A549 (cell line): ENCODE measurements around the gene NFYC. TPM values are rescaled to one million over a fixed set of nuclear protein-coding genes. Genes with fewer than 3 reads are reported as not detected.

Source experiments
- ATAC-seq, 2 experiments: fragments of 200-7000 bp in 1 of 2; fragments of >200 bp in 1 of 2; cut with Nextera tagmentation in 1 of 2; cut with Tn5 transposase in 1 of 2; 3 replicates each; pipeline versions ENCODE4 v1.8.0 to v1.9.1; 2018 to 2020; ENCODE audit warnings: mild to moderate bottlenecking in 1 of 2, moderate library complexity in 1 of 2
- CTCF ChIA-PET: fragments of 300-600 bp; sonication (Branson Sonifier 250); formaldehyde crosslinking; extraction: SDS; loops from one replicate; lab custom pipeline; 2021; ENCODE audit warnings: antibody characterized with exemption, inconsistent platforms; lab: Yijun Ruan, JAX
- POLR2A ChIA-PET: fragments of 350-600 bp; formaldehyde crosslinking; extraction: SDS; loops from one replicate; lab custom pipeline; 2021; ENCODE audit warnings: antibody characterized with exemption, inconsistent platforms; lab: Yijun Ruan, JAX
- DNase-seq, 2 experiments: peaks; one replicate each; pipeline versions ENCODE4 v3.0.0 to v3.0.0-alpha.2; 2011 to 2016; ENCODE audit warnings: low read depth in 1 of 2, low spot score in 1 of 2
- FAIRE-seq: peaks from 2 replicates; lab custom pipeline; 2011; peaks lifted over from hg19 to GRCh38; lab: Jason Lieb, UNC
- H3K27ac ChIP-seq, 2 experiments: fragments of >200 bp; sonication (Bioruptor Twin); formaldehyde crosslinking; 3 replicates each; pipeline ENCODE4 v1.5.1; 2016 to 2017
- H3K4me1 ChIP-seq: fragments of >200 bp; sonication (Bioruptor Twin); formaldehyde crosslinking; 3 replicates; pipeline ENCODE4 v1.6.1; 2016
- H3K4me2 ChIP-seq: fragments of >200 bp; sonication (Bioruptor Twin); formaldehyde crosslinking; 3 replicates; pipeline ENCODE4 v1.6.1; 2016
- H3K4me3 ChIP-seq: fragments of >200 bp; sonication (Bioruptor Twin); formaldehyde crosslinking; 3 replicates; pipeline ENCODE4 v1.5.1; 2016
- H3K9me3 ChIP-seq: fragments of >200 bp; sonication (Bioruptor Twin); formaldehyde crosslinking; 3 replicates; pipeline ENCODE4 v1.6.1; 2016
- ATOH8 ChIP-seq: fragments of 250-450 bp; sonication (Bioruptor Pico); IDR thresholded peaks from 2 replicates; pipeline ENCODE4 v1.5.0; 2020; ENCODE audit warnings: low read depth, mild to moderate bottlenecking, moderate library complexity
- CBX8 ChIP-seq: fragments of 200-600 bp; sonication (generic); IDR thresholded peaks from 2 replicates; pipeline ENCODE4 v1.6.1; 2016
- CHD4 ChIP-seq: fragments of 200-600 bp; sonication (generic); IDR thresholded peaks from 2 replicates; pipeline ENCODE4 v1.6.1; 2016; ENCODE audit warnings: antibody characterized with exemption, mild to moderate bottlenecking, borderline replicate concordance
- CTCF ChIP-seq: fragments of >200 bp; sonication (Bioruptor Twin); formaldehyde crosslinking; IDR thresholded peaks from 3 replicates; pipeline ENCODE4 v1.5.1; 2016
- EHF ChIP-seq: fragments of 250-450 bp; sonication (Bioruptor Pico); IDR thresholded peaks from 2 replicates; pipeline ENCODE4 v1.5.0; 2020; ENCODE audit warnings: mild to moderate bottlenecking
- EHMT2 ChIP-seq: fragments of 200-600 bp; sonication (generic); IDR thresholded peaks from 2 replicates; pipeline ENCODE4 v1.6.1; 2016; ENCODE audit warnings: antibody characterized with exemption, low read depth, mild to moderate bottlenecking, moderate library complexity
- ELK1 ChIP-seq: fragments of 150-350 bp; IDR thresholded peaks from 2 replicates; pipeline ENCODE4 v1.6.1; 2014; ENCODE audit warnings: low read depth, mild to moderate bottlenecking, low read length
- HDAC2 ChIP-seq: fragments of 200-600 bp; sonication (generic); IDR thresholded peaks from 2 replicates; pipeline ENCODE4 v1.6.1; 2016
- HOXB13 ChIP-seq: fragments of 250-450 bp; sonication (Bioruptor Pico); IDR thresholded peaks from 2 replicates; pipeline ENCODE4 v1.5.0; 2020; ENCODE audit warnings: low read depth, mild to moderate bottlenecking, moderate library complexity
- HOXB5 ChIP-seq: fragments of 250-450 bp; sonication (Bioruptor Pico); IDR thresholded peaks from 2 replicates; pipeline ENCODE4 v1.5.0; 2020; ENCODE audit warnings: mild to moderate bottlenecking, moderate library complexity
- JUNB ChIP-seq: fragments of >200 bp; sonication (Bioruptor Twin); formaldehyde crosslinking; IDR thresholded peaks from 2 replicates; pipeline ENCODE4 v1.6.1; 2016
- KDM5A ChIP-seq: fragments of 200-600 bp; sonication (generic); IDR thresholded peaks from 2 replicates; pipeline ENCODE4 v1.6.1; 2016; ENCODE audit warnings: antibody characterized with exemption, mild to moderate bottlenecking
- MAZ ChIP-seq: fragments of 150-350 bp; IDR thresholded peaks from 2 replicates; pipeline ENCODE4 v1.6.1; 2014; ENCODE audit warnings: antibody characterized with exemption, low read depth, low read length, borderline replicate concordance
- NR3C1 ChIP-seq: fragments of >200 bp; sonication (Bioruptor Twin); formaldehyde crosslinking; IDR thresholded peaks from 3 replicates; pipeline ENCODE4 v1.6.1; 2017
- RCOR1 ChIP-seq: fragments of 150-350 bp; IDR thresholded peaks from 2 replicates; pipeline ENCODE4 v1.6.1; 2014; ENCODE audit warnings: antibody characterized with exemption, low read length, low read depth
- RNF2 ChIP-seq: fragments of 200-600 bp; sonication (generic); IDR thresholded peaks from 2 replicates; pipeline ENCODE4 v1.6.1; 2016; ENCODE audit warnings: low read depth, mild to moderate bottlenecking, antibody characterized with exemption, moderate library complexity, borderline replicate concordance
- SREBF2 ChIP-seq: fragments of 450-650 bp; IDR thresholded peaks from 2 replicates; pipeline ENCODE4 v1.6.1; 2014; ENCODE audit warnings: mild to moderate bottlenecking, moderate library complexity
- TFCP2L1 ChIP-seq: fragments of 250-450 bp; sonication (Bioruptor Pico); IDR thresholded peaks from 2 replicates; pipeline ENCODE4 v1.5.0; 2021; ENCODE audit warnings: mild to moderate bottlenecking
- TP53 ChIP-seq: fragments of 250-450 bp; sonication (Bioruptor Pico); IDR thresholded peaks from 2 replicates; pipeline ENCODE4 v1.5.0; 2021; ENCODE audit warnings: mild to moderate bottlenecking, moderate library complexity
- ZFP36 ChIP-seq: fragments of 450-650 bp; IDR thresholded peaks from 2 replicates; pipeline ENCODE4 v1.6.1; 2014; ENCODE audit warnings: borderline replicate concordance; ENCODE audit not compliant: partially characterized antibody
- WGBS: methylation state at CpG from one replicate; pipeline ENCODE4 v1.1.6; 2017; ENCODE audit errors: missing lambda C conversion rate; 5-methylcytosine and 5-hydroxymethylcytosine counted together
- polyA plus RNA-seq, 4 experiments: library from polyadenylated mRNA; depleted of rRNA in 3 of 4; stranded (reverse); fragments of >200 nt; fragmentation: RNase III in 1 of 4; extraction: RNeasy Plus Mini Kit Qiagen cat#74134 plus additional on column Dnase treatment in 1 of 4; gene quantifications; 2 replicates in 3 of 4; 3 replicates in 1 of 4; pipeline ENCODE4 v1.2.3, GENCODE V29; 2011 to 2017
- TF ChIP-seq, protein P1 (sequence below): fragments of >200 bp; sonication (Bioruptor Twin); formaldehyde crosslinking; IDR thresholded peaks from 3 replicates; pipeline ENCODE4 v1.6.1; 2016
- TF ChIP-seq, protein P2 (sequence below): fragments of 200-600 bp; sonication (generic); IDR thresholded peaks from 2 replicates; pipeline ENCODE4 v1.6.1; 2016; ENCODE audit warnings: antibody characterized with exemption, mild to moderate bottlenecking, moderate library complexity
- TF ChIP-seq, protein P3 (sequence below): fragments of >200 bp; sonication (Bioruptor Twin); formaldehyde crosslinking; IDR thresholded peaks from 2 replicates; pipeline ENCODE4 v1.6.1; 2016

Gene NFYC
- polyA plus RNA-seq, 2 of the 4 experiments (the other 2 are of a cell fraction), result 35.1 to 43.4 TPM

- WGBS, result 86% methylated on average over 8 of the region's 8 CpGs
- no peak for DNase-seq
- no peak for ATAC-seq
- no peak overlapping the region for H3K4me2 ChIP-seq
- no peaks in the 10 kb centered on the region for H3K9me3 ChIP-seq
- POLR2A ChIA-PET, result no interaction called here
- no peak overlapping the region for H3K27ac ChIP-seq
- H3K4me1 ChIP-seq, result peaks cover 22% of the 10 kb centered on the region
- no peak for TF ChIP-seq RNF2
- TF ChIP-seq, protein P1, sequence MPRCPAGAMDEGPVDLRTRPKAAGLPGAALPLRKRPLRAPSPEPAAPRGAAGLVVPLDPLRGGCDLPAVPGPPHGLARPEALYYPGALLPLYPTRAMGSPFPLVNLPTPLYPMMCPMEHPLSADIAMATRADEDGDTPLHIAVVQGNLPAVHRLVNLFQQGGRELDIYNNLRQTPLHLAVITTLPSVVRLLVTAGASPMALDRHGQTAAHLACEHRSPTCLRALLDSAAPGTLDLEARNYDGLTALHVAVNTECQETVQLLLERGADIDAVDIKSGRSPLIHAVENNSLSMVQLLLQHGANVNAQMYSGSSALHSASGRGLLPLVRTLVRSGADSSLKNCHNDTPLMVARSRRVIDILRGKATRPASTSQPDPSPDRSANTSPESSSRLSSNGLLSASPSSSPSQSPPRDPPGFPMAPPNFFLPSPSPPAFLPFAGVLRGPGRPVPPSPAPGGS, result no peak
- no peak for TF ChIP-seq SREBF2
- no peak for TF ChIP-seq EHF (CRISPR knock-in tag)
- no peak for TF ChIP-seq RCOR1
- TF ChIP-seq JUNB, result no peak
- TF ChIP-seq CBX8, result no peak
- TF ChIP-seq EHMT2, result no peak
- no peak for TF ChIP-seq HDAC2
- TF ChIP-seq MAZ, result no peak
- TF ChIP-seq TFCP2L1 (CRISPR knock-in tag), result no peak
- TF ChIP-seq KDM5A, result no peak
- TF ChIP-seq ELK1, result no peak
- no peak for TF ChIP-seq CHD4
- TF ChIP-seq ATOH8 (CRISPR knock-in tag), result no peak
- TF ChIP-seq NR3C1, result no peak
- TF ChIP-seq, protein P2, sequence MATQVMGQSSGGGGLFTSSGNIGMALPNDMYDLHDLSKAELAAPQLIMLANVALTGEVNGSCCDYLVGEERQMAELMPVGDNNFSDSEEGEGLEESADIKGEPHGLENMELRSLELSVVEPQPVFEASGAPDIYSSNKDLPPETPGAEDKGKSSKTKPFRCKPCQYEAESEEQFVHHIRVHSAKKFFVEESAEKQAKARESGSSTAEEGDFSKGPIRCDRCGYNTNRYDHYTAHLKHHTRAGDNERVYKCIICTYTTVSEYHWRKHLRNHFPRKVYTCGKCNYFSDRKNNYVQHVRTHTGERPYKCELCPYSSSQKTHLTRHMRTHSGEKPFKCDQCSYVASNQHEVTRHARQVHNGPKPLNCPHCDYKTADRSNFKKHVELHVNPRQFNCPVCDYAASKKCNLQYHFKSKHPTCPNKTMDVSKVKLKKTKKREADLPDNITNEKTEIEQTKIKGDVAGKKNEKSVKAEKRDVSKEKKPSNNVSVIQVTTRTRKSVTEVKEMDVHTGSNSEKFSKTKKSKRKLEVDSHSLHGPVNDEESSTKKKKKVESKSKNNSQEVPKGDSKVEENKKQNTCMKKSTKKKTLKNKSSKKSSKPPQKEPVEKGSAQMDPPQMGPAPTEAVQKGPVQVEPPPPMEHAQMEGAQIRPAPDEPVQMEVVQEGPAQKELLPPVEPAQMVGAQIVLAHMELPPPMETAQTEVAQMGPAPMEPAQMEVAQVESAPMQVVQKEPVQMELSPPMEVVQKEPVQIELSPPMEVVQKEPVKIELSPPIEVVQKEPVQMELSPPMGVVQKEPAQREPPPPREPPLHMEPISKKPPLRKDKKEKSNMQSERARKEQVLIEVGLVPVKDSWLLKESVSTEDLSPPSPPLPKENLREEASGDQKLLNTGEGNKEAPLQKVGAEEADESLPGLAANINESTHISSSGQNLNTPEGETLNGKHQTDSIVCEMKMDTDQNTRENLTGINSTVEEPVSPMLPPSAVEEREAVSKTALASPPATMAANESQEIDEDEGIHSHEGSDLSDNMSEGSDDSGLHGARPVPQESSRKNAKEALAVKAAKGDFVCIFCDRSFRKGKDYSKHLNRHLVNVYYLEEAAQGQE, result no peak
- FAIRE-seq, result no peak
- CTCF ChIA-PET, result interaction anchor here (0.9 to 2.0 kb wide), 3 partner anchors 12 to 20 kb away, joined by 3 to 7 read pairs (median 4); no protein-coding TSS in a partner anchor
- H3K4me3 ChIP-seq, result no peak overlapping the region
These were observed 61.8 kb downstream of the NFYC start for GRCh38 chr1:40753142-40753882.

GRCh38 chr1:40754201-40754600 lies 62.7 kb downstream of the NFYC start:
- ChIA-PET POLR2A (no interaction called here), CTCF (interaction anchor here (1.2 to 2.0 kb wide), 2 partner anchors 17 to 19 kb away, joined by 3 to 7 read pairs; no protein-coding TSS in a partner anchor)
- ATAC-seq (no peak), FAIRE-seq (no peak), DNase-seq (no peak)
- no peak overlapping the region for H3K4me3 ChIP-seq
- H3K4me2 ChIP-seq, result no peak overlapping the region
- peaks cover 22% of the 10 kb centered on the region for H3K4me1 ChIP-seq
- 96% methylated on average over 8 of the region's 8 CpGs for whole genome bisulfite sequencing
- H3K27ac ChIP-seq, result no peak overlapping the region
- H3K9me3 ChIP-seq, result no peaks in the 10 kb centered on the region
- TF ChIP-seq EHMT2, result no peak
- TF ChIP-seq, protein P2, result no peak
- no peak for TF ChIP-seq HOXB13 (CRISPR knock-in tag)
- TF ChIP-seq CTCF, result no peak
- no peak for TF ChIP-seq TP53
- no peak for TF ChIP-seq ZFP36
- TF ChIP-seq, protein P3, sequence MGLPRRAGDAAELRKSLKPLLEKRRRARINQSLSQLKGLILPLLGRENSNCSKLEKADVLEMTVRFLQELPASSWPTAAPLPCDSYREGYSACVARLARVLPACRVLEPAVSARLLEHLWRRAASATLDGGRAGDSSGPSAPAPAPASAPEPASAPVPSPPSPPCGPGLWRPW, result no peak
- no peak for TF ChIP-seq HOXB5
- TF ChIP-seq HDAC2, result no peak
